HEK293 (cell line): ENCODE results near the gene PRPF4.

ENCODE experiments used
- CTCF ChIA-PET: fragments of 350-600 bp; formaldehyde crosslinking; extraction: SDS; loops from one replicate; lab custom pipeline; 2021; ENCODE audit warnings: antibody characterized with exemption; lab: Yijun Ruan, JAX
- POLR2A ChIA-PET: fragments of 300-600 bp; formaldehyde crosslinking; extraction: SDS; loops from one replicate; lab custom pipeline; 2020; ENCODE audit warnings: antibody characterized with exemption, inconsistent platforms; lab: Yijun Ruan, JAX
- H3K27ac ChIP-seq: fragments of 200-500 bp; sonication (Bioruptor generic); 2 replicates; pipeline ENCODE4 v1.5.1; 2014; ENCODE audit warnings: low read depth, low read length, control low read depth, inconsistent platforms; ENCODE audit errors: extremely low read depth
- H3K36me3 ChIP-seq, 2 experiments: fragments of 200-500 bp in 1 of 2; sonication (Bioruptor generic) in 1 of 2; 1 replicate in 1 of 2; 2 replicates in 1 of 2; pipeline ENCODE4 v1.5.1; 2014 to 2017; ENCODE audit warnings: inconsistent platforms in 2 of 2, low read length in 2 of 2; ENCODE audit not compliant: control insufficient read depth in 2 of 2, insufficient read depth in 1 of 2
- H3K4me1 ChIP-seq: fragments of 200-500 bp; sonication (Bioruptor generic); 2 replicates; pipeline ENCODE4 v1.5.1; 2014; ENCODE audit warnings: mild to moderate bottlenecking, low read length, inconsistent platforms; ENCODE audit not compliant: control insufficient read depth, insufficient read depth
- H3K4me3 ChIP-seq: 2 replicates; pipeline ENCODE4 v1.5.1; 2011; ENCODE audit warnings: low read depth, mild to moderate bottlenecking, control low read depth, low read length, moderate library complexity
- H3K9me3 ChIP-seq: fragments of 200-500 bp; sonication (Bioruptor generic); 2 replicates; pipeline ENCODE4 v1.5.1; 2014; ENCODE audit warnings: low read depth, low read length, inconsistent platforms; ENCODE audit not compliant: control insufficient read depth, insufficient read depth
- EGR2 ChIP-seq: fragments of 450-650 bp; formaldehyde crosslinking; IDR thresholded peaks from 2 replicates; pipeline ENCODE4 v1.5.1; 2016; ENCODE audit warnings: low read depth, missing biosample characterization, missing genetic modification characterization
- SCRT1 ChIP-seq: fragments of 450-650 bp; formaldehyde crosslinking; IDR thresholded peaks from 2 replicates; pipeline ENCODE4 v1.5.1; 2016; ENCODE audit warnings: missing biosample characterization, missing genetic modification characterization, borderline replicate concordance
- ZEB2 ChIP-seq: fragments of 450-650 bp; formaldehyde crosslinking; IDR thresholded peaks from 2 replicates; pipeline ENCODE4 v1.5.1; 2016; ENCODE audit warnings: missing biosample characterization, missing genetic modification characterization
- ZFHX2 ChIP-seq: fragments of 450-650 bp; formaldehyde crosslinking; conservative IDR thresholded peaks from 2 replicates; pipeline ENCODE4 v1.5.1; 2016; ENCODE audit warnings: missing biosample characterization, missing genetic modification characterization
- ZNF335 ChIP-seq: fragments of 450-650 bp; formaldehyde crosslinking; conservative IDR thresholded peaks from 2 replicates; pipeline ENCODE4 v1.5.1; 2016; ENCODE audit warnings: missing biosample characterization, missing genetic modification characterization
- ZNF404 ChIP-seq: fragments of 450-650 bp; formaldehyde crosslinking; IDR thresholded peaks from 2 replicates; pipeline ENCODE4 v1.5.1; 2017; ENCODE audit warnings: missing biosample characterization, missing genetic modification characterization
- ZNF426 ChIP-seq: fragments of 450-650 bp; formaldehyde crosslinking; IDR thresholded peaks from 2 replicates; pipeline ENCODE4 v1.5.1; 2017; ENCODE audit warnings: missing biosample characterization, missing genetic modification characterization, mild to moderate bottlenecking, inconsistent platforms, moderate library complexity
- ZNF654 ChIP-seq: fragments of 450-650 bp; formaldehyde crosslinking; IDR thresholded peaks from 2 replicates; pipeline ENCODE4 v1.5.1; 2016; ENCODE audit warnings: low read depth, missing biosample characterization, missing genetic modification characterization
- ZNF785 ChIP-seq: fragments of 450-650 bp; formaldehyde crosslinking; IDR thresholded peaks from 2 replicates; pipeline ENCODE4 v1.5.1; 2016; ENCODE audit warnings: missing biosample characterization, missing genetic modification characterization
- TF ChIP-seq, protein P1 (sequence below): fragments of 450-650 bp; formaldehyde crosslinking; IDR thresholded peaks from 2 replicates; pipeline ENCODE4 v1.5.1; 2016; ENCODE audit warnings: missing biosample characterization, missing genetic modification characterization
- TF ChIP-seq, protein P2 (sequence below): fragments of 450-650 bp; formaldehyde crosslinking; IDR thresholded peaks from 2 replicates; pipeline ENCODE4 v1.5.1; 2016; ENCODE audit warnings: missing biosample characterization, missing genetic modification characterization
- TF ChIP-seq, protein P3 (sequence below): fragments of 450-650 bp; formaldehyde crosslinking; IDR thresholded peaks from 2 replicates; pipeline ENCODE4 v1.5.1; 2016; ENCODE audit warnings: missing biosample characterization, missing genetic modification characterization

PRPF4 gene

DNA sequence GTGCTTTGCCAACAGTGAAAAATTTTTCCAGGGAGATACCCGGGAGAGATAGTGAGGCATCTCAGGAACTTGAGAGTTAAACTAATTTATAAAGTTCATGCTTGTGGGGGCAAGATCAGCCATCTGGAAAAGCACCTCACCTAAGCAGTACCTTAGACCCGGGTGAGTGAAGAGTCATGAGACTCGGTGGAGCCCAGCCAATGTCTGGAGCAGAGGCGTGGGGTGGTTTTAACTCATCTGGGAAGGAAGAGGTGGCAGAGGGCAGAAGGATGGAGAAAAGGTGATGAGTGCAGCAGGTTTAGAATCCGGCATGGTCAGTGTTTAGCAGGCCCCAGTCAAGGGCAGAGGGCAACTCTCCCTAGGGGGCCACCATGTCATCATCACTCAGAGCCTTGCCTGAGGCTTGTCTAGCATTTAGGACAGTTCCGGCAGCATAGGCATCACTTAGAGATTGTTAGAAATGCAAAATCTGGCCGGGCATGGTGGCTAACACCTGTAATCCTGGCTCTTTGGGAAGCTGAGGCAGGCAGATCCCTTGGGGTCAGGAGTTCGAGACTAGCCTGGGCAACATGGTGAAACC lies 32.0 kb downstream of the PRPF4 start (continued):
- TF ChIP-seq, protein P1, sequence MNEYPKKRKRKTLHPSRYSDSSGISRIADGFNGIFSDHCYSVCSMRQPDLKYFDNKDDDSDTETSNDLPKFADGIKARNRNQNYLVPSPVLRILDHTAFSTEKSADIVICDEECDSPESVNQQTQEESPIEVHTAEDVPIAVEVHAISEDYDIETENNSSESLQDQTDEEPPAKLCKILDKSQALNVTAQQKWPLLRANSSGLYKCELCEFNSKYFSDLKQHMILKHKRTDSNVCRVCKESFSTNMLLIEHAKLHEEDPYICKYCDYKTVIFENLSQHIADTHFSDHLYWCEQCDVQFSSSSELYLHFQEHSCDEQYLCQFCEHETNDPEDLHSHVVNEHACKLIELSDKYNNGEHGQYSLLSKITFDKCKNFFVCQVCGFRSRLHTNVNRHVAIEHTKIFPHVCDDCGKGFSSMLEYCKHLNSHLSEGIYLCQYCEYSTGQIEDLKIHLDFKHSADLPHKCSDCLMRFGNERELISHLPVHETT, result no peak
- no peak for TF ChIP-seq ZNF785 (tag by site-specific recombination)
- TF ChIP-seq ZFHX2 (tag by site-specific recombination), result no peak
- TF ChIP-seq, protein P2, sequence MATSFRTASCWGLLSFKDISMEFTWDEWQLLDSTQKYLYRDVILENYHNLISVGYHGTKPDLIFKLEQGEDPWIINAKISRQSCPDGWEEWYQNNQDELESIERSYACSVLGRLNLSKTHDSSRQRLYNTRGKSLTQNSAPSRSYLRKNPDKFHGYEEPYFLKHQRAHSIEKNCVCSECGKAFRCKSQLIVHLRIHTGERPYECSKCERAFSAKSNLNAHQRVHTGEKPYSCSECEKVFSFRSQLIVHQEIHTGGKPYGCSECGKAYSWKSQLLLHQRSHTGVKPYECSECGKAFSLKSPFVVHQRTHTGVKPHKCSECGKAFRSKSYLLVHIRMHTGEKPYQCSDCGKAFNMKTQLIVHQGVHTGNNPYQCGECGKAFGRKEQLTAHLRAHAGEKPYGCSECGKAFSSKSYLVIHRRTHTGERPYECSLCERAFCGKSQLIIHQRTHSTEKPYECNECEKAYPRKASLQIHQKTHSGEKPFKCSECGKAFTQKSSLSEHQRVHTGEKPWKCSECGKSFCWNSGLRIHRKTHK (tag by site-specific recombination), result no peak
- TF ChIP-seq EGR2 (tag by site-specific recombination), result no peak
- TF ChIP-seq ZNF404 (tag by site-specific recombination), result no peak
- TF ChIP-seq ZNF426 (tag by site-specific recombination), result no peak
- TF ChIP-seq ZNF335, result no peak

DNA sequence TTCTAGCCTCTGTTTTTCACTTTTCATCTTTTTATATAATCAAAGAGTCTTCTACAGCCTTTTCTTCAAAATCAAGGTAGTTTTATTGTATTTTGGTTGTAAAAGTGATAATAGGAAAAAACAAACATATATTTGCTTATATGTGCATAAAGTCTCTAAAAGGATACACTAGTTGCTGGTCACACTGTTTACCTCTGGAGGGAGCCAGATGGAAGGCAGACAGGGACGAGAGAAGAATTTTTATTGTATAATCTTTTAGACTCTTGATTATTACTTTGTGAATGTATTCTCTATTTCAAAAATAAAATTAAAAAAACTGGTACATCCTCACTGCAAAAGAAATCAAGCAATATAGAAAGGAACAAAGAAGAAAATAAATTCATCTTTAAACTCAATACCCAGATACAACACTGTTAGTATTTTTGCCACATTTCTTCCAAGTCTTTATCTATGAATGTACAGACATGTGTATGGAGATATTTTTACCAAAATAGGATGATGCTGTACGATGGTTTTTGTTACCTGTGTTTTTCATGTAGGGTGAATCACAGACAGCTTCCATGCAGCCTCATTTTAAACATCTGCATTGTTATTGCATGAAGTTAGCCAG lies 33.9 kb downstream of the PRPF4 start:
- H3K9me3 ChIP-seq, result no peaks in the 10 kb centered on the region
- H3K27ac ChIP-seq, result no peak overlapping the region
- no peaks in the 10 kb centered on the region for H3K36me3 ChIP-seq
- POLR2A ChIA-PET, result no interaction called here
- no peak overlapping the region for H3K4me3 ChIP-seq
- H3K4me1 ChIP-seq, result no peaks in the 10 kb centered on the region
- CTCF ChIA-PET, result interaction anchor here (0.6 to 3.6 kb wide), 24 partner anchors 9 to 1748 kb away, joined by 3 to 26 read pairs (median 4); partner anchors contain the start of gene WDR31
- peak; percentile 55 for TF ChIP-seq ZNF654 (tag by site-specific recombination)
- TF ChIP-seq SCRT1 (tag by site-specific recombination), result no peak

DNA sequence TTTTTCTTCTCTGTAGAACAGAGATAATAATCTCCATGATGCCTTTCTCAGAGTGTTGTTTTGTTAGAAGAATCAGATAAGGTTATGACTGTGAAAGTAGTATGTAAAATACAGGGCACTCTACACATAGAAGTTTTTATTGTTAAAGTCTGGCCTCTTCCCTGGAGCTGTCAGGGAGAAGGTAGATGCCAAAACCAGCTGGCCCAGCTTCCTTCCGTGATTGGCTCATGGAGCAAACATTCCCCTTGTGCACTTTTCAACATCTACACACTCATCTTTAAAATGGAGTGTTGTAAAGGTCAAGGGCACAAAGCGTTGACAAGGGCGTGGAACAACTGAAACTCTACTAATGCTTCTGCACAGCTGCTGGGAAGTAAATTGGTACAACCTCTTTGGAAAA lies 35.1 kb downstream of the PRPF4 start:
- no peaks in the 10 kb centered on the region for H3K4me1 ChIP-seq
- H3K27ac ChIP-seq, result no peak overlapping the region
- no peak overlapping the region for H3K4me3 ChIP-seq
- no peaks in the 10 kb centered on the region for H3K36me3 ChIP-seq
- TF ChIP-seq ZEB2, result no peak
- TF ChIP-seq, protein P3, sequence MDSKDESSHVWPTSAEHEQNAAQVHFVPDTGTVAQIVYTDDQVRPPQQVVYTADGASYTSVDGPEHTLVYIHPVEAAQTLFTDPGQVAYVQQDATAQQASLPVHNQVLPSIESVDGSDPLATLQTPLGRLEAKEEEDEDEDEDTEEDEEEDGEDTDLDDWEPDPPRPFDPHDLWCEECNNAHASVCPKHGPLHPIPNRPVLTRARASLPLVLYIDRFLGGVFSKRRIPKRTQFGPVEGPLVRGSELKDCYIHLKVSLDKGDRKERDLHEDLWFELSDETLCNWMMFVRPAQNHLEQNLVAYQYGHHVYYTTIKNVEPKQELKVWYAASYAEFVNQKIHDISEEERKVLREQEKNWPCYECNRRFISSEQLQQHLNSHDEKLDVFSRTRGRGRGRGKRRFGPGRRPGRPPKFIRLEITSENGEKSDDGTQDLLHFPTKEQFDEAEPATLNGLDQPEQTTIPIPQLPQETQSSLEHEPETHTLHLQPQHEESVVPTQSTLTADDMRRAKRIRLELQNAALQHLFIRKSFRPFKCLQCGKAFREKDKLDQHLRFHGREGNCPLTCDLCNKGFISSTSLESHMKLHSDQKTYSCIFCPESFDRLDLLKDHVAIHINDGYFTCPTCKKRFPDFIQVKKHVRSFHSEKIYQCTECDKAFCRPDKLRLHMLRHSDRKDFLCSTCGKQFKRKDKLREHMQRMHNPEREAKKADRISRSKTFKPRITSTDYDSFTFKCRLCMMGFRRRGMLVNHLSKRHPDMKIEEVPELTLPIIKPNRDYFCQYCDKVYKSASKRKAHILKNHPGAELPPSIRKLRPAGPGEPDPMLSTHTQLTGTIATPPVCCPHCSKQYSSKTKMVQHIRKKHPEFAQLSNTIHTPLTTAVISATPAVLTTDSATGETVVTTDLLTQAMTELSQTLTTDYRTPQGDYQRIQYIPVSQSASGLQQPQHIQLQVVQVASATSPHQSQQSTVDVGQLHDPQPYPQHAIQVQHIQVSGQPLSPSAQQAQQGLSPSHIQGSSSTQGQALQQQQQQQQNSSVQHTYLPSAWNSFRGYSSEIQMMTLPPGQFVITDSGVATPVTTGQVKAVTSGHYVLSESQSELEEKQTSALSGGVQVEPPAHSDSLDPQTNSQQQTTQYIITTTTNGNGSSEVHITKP (tag by site-specific recombination), result 0 out of 2 replicates have a peak, but pooled peaks have one; percentile 22
- CTCF ChIA-PET, result interaction anchor here (0.5 to 3.6 kb wide), 11 partner anchors 8 to 1281 kb away, joined by 3 to 26 read pairs (median 3); no protein-coding TSS in a partner anchor
- no peaks in the 10 kb centered on the region for H3K9me3 ChIP-seq
- POLR2A ChIA-PET, result no interaction called here
